SK-N-SH (cell line): ENCODE data around the gene WDR27. TPM values are rescaled to one million over a fixed set of nuclear protein-coding genes. Genes with fewer than 3 reads are reported as not detected.

Experiments used
- CTCF ChIA-PET: fragments of 300-600, 350-600 bp; formaldehyde crosslinking; extraction: SDS; loops from one replicate; lab custom pipeline; 2021; lab: Yijun Ruan, JAX
- POLR2A ChIA-PET: fragments of 350-600 bp; sonication (Branson Sonifier 250); formaldehyde crosslinking; extraction: SDS; loops from one replicate; lab custom pipeline; 2020; ENCODE audit warnings: antibody characterized with exemption, inconsistent platforms; lab: Yijun Ruan, JAX
- DNase-seq: peaks from one replicate; pipeline ENCODE4 v3.0.0; 2012
- H2AFZ ChIP-seq: fragments of 200-600 bp; sonication (generic); 2 replicates; pipeline ENCODE4 v1.8.1; 2016; ENCODE audit warnings: antibody characterized with exemption, mild to moderate bottlenecking, low read depth
- H3F3A ChIP-seq: fragments of 200-600 bp; sonication (generic); replicated peaks from 2 replicates; pipeline ENCODE3; 2016; ENCODE audit warnings: antibody characterized with exemption, mild to moderate bottlenecking; ENCODE audit not compliant: insufficient read depth
- H3K27ac ChIP-seq, 2 experiments: fragments of 200-500 bp in 1 of 2; fragments of 200-600 bp in 1 of 2; sonication (Bioruptor generic) in 1 of 2; sonication (generic), shearing (Covaris generic) in 1 of 2; 2 replicates each; pipeline versions ENCODE4 v1.5.1 to v1.6.1; 2014 to 2016; ENCODE audit warnings: low read depth in 2 of 2, inconsistent platforms in 1 of 2, low read length in 1 of 2, mild to moderate bottlenecking in 1 of 2, mixed read lengths in 1 of 2
- H3K27me3 ChIP-seq: fragments of 200-600 bp; sonication (generic), shearing (Covaris generic); 2 replicates; pipeline ENCODE4 v1.6.1; 2016; ENCODE audit warnings: mixed run types; ENCODE audit not compliant: insufficient read depth
- H3K36me3 ChIP-seq, 2 experiments: fragments of 200-500 bp in 1 of 2; fragments of 200-600 bp in 1 of 2; sonication (Bioruptor generic) in 1 of 2; sonication (generic) in 1 of 2; replicated peaks in 1 of 2; 2 replicates each; pipeline versions ENCODE3 to v1.5.1; 2014 to 2016; ENCODE audit warnings: low read length in 1 of 2, mild to moderate bottlenecking in 1 of 2; ENCODE audit not compliant: insufficient read depth in 2 of 2, control insufficient read depth in 1 of 2
- H3K4me1 ChIP-seq, 2 experiments: fragments of 200-500 bp in 1 of 2; fragments of 200-600 bp in 1 of 2; sonication (Bioruptor generic) in 1 of 2; sonication (generic), shearing (Covaris generic) in 1 of 2; 2 replicates each; pipeline versions ENCODE4 v1.5.1 to v1.6.1; 2014 to 2016; ENCODE audit warnings: low read depth in 1 of 2, low read length in 1 of 2, mixed run types in 1 of 2; ENCODE audit not compliant: insufficient read depth in 2 of 2, control insufficient read depth in 1 of 2
- H3K4me2 ChIP-seq: fragments of 200-600 bp; sonication (generic), shearing (Covaris generic); 2 replicates; pipeline ENCODE4 v1.6.1; 2017; ENCODE audit warnings: mixed run types
- H3K4me3 ChIP-seq, 2 experiments: fragments of 200-500 bp in 1 of 2; fragments of 200-600 bp in 1 of 2; sonication (Bioruptor generic) in 1 of 2; sonication (generic), shearing (Covaris generic) in 1 of 2; 2 replicates each; pipeline versions ENCODE4 v1.5.1 to v1.8.1; 2014 to 2016; ENCODE audit warnings: low read depth in 2 of 2, inconsistent platforms in 1 of 2, low read length in 1 of 2, mild to moderate bottlenecking in 1 of 2, mixed read lengths in 1 of 2, moderate library complexity in 1 of 2
- H3K79me2 ChIP-seq: fragments of 200-600 bp; sonication (generic); 2 replicates; pipeline ENCODE4 v1.8.1; 2017; ENCODE audit warnings: mild to moderate bottlenecking; ENCODE audit not compliant: insufficient read depth
- H3K9ac ChIP-seq: fragments of 200-600 bp; sonication (generic); 2 replicates; pipeline ENCODE4 v1.6.1; 2017; ENCODE audit warnings: mixed run types
- H3K9me2 ChIP-seq: fragments of 200-600 bp; sonication (generic); 2 replicates; pipeline ENCODE4 v1.6.1; 2017; ENCODE audit warnings: mixed run types
- H3K9me3 ChIP-seq: fragments of 200-600 bp; sonication (generic); 2 replicates; pipeline ENCODE4 v1.6.1; 2017; ENCODE audit warnings: mixed run types, mild to moderate bottlenecking, moderate library complexity
- H4K20me1 ChIP-seq: fragments of 200-600 bp; sonication (generic); 2 replicates; pipeline ENCODE4 v1.6.1; 2017; ENCODE audit warnings: mild to moderate bottlenecking, mixed run types; ENCODE audit not compliant: insufficient read depth
- FOSL2 ChIP-seq: IDR thresholded peaks from 2 replicates; pipeline ENCODE4 v1.4.0; 2012; ENCODE audit warnings: low read depth, mild to moderate bottlenecking, moderate library complexity, borderline replicate concordance
- FOXJ3 ChIP-seq: sonication (generic); formaldehyde crosslinking; IDR thresholded peaks from 2 replicates; pipeline ENCODE4 v1.5.1; 2020; ENCODE audit warnings: mild to moderate bottlenecking, missing genetic modification reagents
- GABPA ChIP-seq: IDR thresholded peaks from 2 replicates; pipeline ENCODE4 v1.4.0; 2012; ENCODE audit warnings: low read depth, mild to moderate bottlenecking
- IRF3 ChIP-seq: fragments of 150-350 bp; IDR thresholded peaks from 2 replicates; pipeline ENCODE4 v1.6.1; 2016; ENCODE audit warnings: mild to moderate bottlenecking, low read depth, low read length
- MAX ChIP-seq: IDR thresholded peaks from 2 replicates; pipeline ENCODE4 v1.4.0; 2012; ENCODE audit warnings: low read depth
- MXI1 ChIP-seq: IDR thresholded peaks from 2 replicates; pipeline ENCODE4 v1.6.1; 2012; ENCODE audit warnings: mild to moderate bottlenecking, low read depth, low read length, improper control_type of control experiment
- NRF1 ChIP-seq: IDR thresholded peaks from 2 replicates; pipeline ENCODE4 v1.6.1; 2012; ENCODE audit warnings: low read depth, mild to moderate bottlenecking, low read length
- POLR2AphosphoS5 ChIP-seq: IDR thresholded peaks from 2 replicates; pipeline ENCODE4 v1.6.1; 2012; ENCODE audit warnings: low read depth, low read length
- RAD21 ChIP-seq: IDR thresholded peaks from 2 replicates; pipeline ENCODE4 v1.6.1; 2012; ENCODE audit warnings: mild to moderate bottlenecking, low read length
- RFX5 ChIP-seq: IDR thresholded peaks from 2 replicates; pipeline ENCODE4 v1.6.1; 2012; ENCODE audit warnings: mild to moderate bottlenecking, improper control_type of control experiment, low read length
- RXRA ChIP-seq: IDR thresholded peaks from 2 replicates; pipeline ENCODE4 v1.4.0; 2012; ENCODE audit warnings: low read depth, mild to moderate bottlenecking, borderline replicate concordance
- SMC3 ChIP-seq: IDR thresholded peaks from 2 replicates; pipeline ENCODE4 v1.6.1; 2012; ENCODE audit warnings: low read depth, low read length, improper control_type of control experiment
- TCF12 ChIP-seq: IDR thresholded peaks from 2 replicates; pipeline ENCODE4 v1.4.0; 2012
- USF1 ChIP-seq: IDR thresholded peaks from 2 replicates; pipeline ENCODE4 v1.4.0; 2012; ENCODE audit warnings: low read depth, borderline replicate concordance
- WGBS: methylation state at CpG from one replicate; pipeline ENCODE4 v1.1.6; 2017; ENCODE audit warnings: low lambda C conversion rate; 5-methylcytosine and 5-hydroxymethylcytosine counted together
- polyA plus RNA-seq, 3 experiments: library from polyadenylated mRNA; depleted of rRNA; stranded (reverse); fragments of >200 nt; gene quantifications; 2 replicates each; pipeline ENCODE4 v1.2.3, GENCODE V29; 2012
- TF ChIP-seq, protein P1 (sequence below): fragments of 200-600 bp; sonication (generic); IDR thresholded peaks from 2 replicates; pipeline ENCODE4 v1.6.1; 2017; ENCODE audit warnings: antibody characterized with exemption, mild to moderate bottlenecking, moderate library complexity
- TF ChIP-seq, protein P2 (sequence below): IDR thresholded peaks from 2 replicates; pipeline ENCODE4 v1.4.0; 2012; ENCODE audit warnings: low read depth, borderline replicate concordance

The WDR27 gene
- polyA plus RNA-seq, 1 of the 3 experiments (the other 2 are of a cell fraction) = 55.6 TPM

GRCh38 chr6:169692516-169692915, 9.3 kb downstream of the WDR27 start:
- Histone ChIP-seq H3K4me1 (no peaks in the 10 kb centered on the region), H3K9me2 (no peaks in the 10 kb centered on the region), H3K4me2 (no peak overlapping the region), H3F3A (no peaks in the 10 kb centered on the region), H4K20me1 (no peaks in the 10 kb centered on the region), H3K4me3 (no peak overlapping the region; a peak in 1 of 4 replicates), H3K36me3 (peaks cover 13 to 27% of the 10 kb centered on the region in 2 experiments), H2AFZ (no peak overlapping the region), H3K79me2 (no peaks in the 10 kb centered on the region; the same call in 1 of the 2 replicates), H3K27ac (no peak overlapping the region), H3K9me3 (no peaks in the 10 kb centered on the region), H3K27me3 (no peaks in the 10 kb centered on the region), H3K9ac (no peak overlapping the region)
- WGBS = 94% methylated on average over 3 of the region's 3 CpGs
- TF ChIP-seq RXRA (no peak), RFX5 (no peak), GABPA (no peak), SMC3 (no peak), POLR2AphosphoS5 (no peak), RAD21 (no peak), NRF1 (no peak), FOXJ3 (CRISPR knock-in tag) (no peak), TCF12 (no peak), USF1 (no peak)
- TF ChIP-seq, protein P1, sequence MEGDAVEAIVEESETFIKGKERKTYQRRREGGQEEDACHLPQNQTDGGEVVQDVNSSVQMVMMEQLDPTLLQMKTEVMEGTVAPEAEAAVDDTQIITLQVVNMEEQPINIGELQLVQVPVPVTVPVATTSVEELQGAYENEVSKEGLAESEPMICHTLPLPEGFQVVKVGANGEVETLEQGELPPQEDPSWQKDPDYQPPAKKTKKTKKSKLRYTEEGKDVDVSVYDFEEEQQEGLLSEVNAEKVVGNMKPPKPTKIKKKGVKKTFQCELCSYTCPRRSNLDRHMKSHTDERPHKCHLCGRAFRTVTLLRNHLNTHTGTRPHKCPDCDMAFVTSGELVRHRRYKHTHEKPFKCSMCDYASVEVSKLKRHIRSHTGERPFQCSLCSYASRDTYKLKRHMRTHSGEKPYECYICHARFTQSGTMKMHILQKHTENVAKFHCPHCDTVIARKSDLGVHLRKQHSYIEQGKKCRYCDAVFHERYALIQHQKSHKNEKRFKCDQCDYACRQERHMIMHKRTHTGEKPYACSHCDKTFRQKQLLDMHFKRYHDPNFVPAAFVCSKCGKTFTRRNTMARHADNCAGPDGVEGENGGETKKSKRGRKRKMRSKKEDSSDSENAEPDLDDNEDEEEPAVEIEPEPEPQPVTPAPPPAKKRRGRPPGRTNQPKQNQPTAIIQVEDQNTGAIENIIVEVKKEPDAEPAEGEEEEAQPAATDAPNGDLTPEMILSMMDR = no peak
- DNase-seq = no peak
- ChIA-PET POLR2A (interaction anchor here (1.3 kb wide), 1 partner anchor 9 kb away, joined by 5 read pairs; the partner anchor contains the start of genes C6orf120 and WDR27), CTCF (interaction anchor here (1.0 to 1.4 kb wide), 2 partner anchors 9 to 14 kb away, joined by 3 to 6 read pairs; partner anchors contain the start of genes C6orf120 and WDR27)

DNA sequence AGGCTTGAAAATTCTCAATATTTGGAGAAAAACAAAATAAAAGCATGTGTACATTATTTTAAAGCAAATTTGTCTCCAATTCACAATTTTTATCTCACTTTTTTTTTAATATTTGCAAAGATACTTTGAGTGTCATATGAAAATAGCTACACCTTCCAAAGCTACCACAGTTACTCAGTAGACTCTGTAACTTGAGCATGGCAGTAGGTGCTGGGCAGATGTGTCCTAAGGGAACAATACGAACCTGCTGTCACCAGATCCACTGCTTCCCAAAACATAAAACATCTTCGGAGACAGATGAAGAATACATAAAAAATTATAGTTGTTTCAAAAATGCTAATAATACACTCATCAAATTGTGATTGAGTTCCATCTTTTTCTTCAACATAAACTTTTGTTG, 10.6 kb downstream of the WDR27 start:
- TF ChIP-seq RAD21 (no peak), MAX (no peak), RXRA (no peak), GABPA (no peak), FOSL2 (no peak), IRF3 (no peak), TCF12 (no peak), USF1 (no peak), MXI1 (no peak)
- TF ChIP-seq, protein P2, sequence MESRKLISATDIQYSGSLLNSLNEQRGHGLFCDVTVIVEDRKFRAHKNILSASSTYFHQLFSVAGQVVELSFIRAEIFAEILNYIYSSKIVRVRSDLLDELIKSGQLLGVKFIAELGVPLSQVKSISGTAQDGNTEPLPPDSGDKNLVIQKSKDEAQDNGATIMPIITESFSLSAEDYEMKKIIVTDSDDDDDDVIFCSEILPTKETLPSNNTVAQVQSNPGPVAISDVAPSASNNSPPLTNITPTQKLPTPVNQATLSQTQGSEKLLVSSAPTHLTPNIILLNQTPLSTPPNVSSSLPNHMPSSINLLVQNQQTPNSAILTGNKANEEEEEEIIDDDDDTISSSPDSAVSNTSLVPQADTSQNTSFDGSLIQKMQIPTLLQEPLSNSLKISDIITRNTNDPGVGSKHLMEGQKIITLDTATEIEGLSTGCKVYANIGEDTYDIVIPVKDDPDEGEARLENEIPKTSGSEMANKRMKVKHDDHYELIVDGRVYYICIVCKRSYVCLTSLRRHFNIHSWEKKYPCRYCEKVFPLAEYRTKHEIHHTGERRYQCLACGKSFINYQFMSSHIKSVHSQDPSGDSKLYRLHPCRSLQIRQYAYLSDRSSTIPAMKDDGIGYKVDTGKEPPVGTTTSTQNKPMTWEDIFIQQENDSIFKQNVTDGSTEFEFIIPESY = no peak
- no peaks in the 10 kb centered on the region for H4K20me1 ChIP-seq
- peaks cover 22 to 37% of the 10 kb centered on the region in 2 experiments for H3K36me3 ChIP-seq
- ChIA-PET POLR2A (no interaction called here), CTCF (no interaction called here)
- H3K4me3 ChIP-seq = no peak overlapping the region
- H3K27me3 ChIP-seq = no peaks in the 10 kb centered on the region
- no peak overlapping the region for H3K9ac ChIP-seq
- no peak overlapping the region for H3K27ac ChIP-seq
- H3K9me2 ChIP-seq = no peaks in the 10 kb centered on the region
- no peak overlapping the region for H3K4me2 ChIP-seq
- 0 out of 2 replicates have a peak, but pooled peaks cover 2% of the 10 kb centered on the region for H3K9me3 ChIP-seq
- no peak for DNase-seq
- no peaks in the 10 kb centered on the region for H3F3A ChIP-seq
- H3K4me1 ChIP-seq = no peaks in the 10 kb centered on the region
- WGBS = 98% methylated on average over 2 of the region's 2 CpGs
- no peaks in the 10 kb centered on the region; the same call in 1 of the 2 replicates for H3K79me2 ChIP-seq
- no peak overlapping the region for H2AFZ ChIP-seq
